HG03045 (cell line): ENCODE measurements around the gene MSI2.

Source experiments
- ATAC-seq: cut with Tn5 transposase; IDR thresholded peaks from one replicate; pipeline ENCODE4 v1.9.1; 2021; ENCODE audit warnings: mild to moderate bottlenecking, moderate library complexity; ENCODE audit not compliant: unreplicated experiment

The MSI2 gene

DNA sequence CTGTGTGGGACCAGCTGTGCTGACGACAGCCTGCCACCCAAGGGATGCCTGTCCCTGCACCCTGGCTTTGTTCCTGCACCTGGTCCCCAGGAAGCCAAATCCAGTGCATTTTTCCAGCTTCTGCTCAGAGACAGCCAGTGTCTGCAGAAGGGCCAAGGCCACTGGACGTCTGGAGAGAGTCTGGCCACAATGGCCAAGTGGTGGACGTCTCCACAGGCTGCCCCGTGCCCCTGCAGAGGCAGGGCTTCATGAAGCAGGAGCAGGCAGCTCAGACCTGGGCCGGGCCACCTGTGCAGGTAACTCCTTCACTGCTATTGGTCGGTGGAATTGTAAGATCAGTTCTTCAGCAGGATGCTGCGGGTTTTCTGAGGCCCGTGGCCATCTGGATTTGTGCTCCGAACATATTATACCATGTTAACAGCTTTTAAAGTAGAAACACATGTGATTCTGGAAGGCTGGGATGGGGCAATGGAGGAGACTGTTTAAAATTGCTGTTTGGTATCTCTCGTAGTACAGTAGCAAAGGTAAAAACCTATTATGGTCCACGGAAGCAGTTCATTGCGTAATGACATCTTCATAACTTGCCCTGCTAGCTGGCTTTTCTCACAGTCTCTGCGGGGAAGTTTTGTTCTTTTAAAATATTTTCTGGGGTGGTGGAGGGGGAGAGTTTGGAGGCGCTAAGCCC is 303.5 kb downstream of the MSI2 start:
- ATAC-seq = no peak

DNA sequence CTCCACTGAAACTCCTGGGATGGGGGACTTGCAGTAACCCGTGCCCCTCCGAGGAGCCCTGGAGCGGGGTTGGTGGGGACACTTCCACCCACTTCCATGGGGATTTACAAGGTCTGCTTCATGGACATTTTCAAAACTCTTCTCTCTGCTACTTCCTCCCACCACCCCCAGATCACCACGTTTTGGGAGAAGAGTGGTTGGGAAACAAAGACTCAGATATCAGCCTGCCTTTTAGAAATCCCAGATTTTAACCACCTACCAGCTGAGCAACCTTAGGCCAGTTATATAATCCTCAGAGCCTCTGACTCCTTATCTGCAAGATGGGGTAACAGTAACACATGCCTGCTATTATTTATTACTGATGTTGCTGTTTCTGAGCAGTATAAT is 304.0 kb downstream of the MSI2 start:
- ATAC-seq = no peak

DNA sequence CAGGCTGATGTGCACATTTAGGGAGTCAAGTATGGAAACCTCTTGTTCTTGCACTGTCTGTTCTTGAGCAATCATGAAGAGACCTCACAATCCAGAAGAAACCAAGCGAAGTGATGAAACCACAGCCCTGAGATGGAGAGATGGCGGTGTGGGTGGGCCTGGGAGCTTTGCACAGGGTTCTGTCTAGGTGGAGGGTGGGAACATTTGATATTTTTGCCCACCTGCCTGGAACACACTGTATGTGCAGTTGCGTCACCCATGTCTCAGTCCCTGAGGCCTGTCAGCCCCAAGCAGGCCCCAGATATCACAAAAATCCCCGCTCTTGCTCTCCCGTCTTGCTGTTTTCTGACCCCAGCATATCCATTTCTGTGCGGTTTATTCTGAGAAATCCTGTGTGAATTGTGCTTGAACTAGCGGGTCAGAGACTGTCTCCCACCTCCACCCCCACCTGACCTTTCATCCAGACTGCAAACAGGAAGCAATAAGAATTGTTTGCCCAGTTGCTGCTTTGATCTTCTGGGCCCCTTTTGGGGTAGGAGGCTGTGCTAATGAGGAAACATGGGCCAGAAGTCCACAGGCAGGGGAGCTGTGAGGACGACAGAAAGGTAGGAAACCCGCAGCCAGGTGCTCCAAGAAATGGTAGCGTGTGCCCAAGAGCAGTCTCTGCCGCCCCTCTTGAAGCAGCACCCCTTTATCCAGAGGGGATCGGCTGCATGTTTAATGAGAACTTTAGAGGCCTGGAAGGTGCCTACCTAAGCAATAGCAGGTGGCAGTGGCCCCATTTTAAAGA is 304.9 kb downstream of the MSI2 start:
- ATAC-seq = no peak

DNA sequence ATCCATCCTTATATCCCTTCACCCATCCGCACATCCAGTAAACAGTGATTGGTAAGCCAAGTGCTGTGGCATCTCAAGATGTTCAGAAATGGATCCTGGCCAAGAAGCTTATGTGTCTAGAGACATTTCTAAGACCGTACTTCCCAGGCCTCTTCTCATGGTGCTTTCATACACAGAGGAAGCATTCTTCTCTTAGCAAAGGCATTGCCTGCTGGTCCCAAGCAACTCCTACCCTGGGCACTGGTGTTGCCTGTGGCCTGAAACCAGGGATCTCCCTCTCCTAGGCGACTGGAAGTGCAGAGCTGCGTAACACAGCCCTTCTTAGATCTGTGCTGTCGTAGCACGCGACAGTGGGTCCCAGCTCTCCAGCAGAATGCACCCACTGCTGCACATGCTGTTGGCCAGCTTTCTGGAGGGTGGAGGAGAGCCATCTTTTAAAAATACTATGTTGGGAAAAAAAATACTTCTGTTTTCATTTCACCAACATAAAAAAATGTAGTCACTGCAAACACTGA is 305.9 kb downstream of the MSI2 start:
- no peak for ATAC-seq

DNA sequence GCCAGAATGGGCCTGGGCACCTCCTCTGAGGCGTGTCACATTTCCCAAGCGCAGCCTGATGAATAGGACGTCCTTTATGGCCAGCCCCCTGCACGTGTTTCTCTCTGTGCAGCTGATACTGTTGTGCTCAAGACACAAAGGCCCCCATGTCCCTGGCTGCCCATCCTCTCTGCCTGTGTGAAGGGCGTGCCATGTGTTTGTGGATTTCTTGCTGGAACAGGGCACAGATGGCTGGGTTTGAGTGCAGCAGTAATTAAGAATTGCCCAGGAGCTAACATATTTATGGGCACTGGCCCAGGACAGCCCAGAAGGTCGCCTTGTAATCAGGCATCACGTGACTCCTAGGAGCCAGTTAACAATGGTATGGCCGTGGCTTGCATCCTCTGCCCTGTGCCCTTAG is 307.6 kb downstream of the MSI2 start:
- ATAC-seq = no peak

DNA sequence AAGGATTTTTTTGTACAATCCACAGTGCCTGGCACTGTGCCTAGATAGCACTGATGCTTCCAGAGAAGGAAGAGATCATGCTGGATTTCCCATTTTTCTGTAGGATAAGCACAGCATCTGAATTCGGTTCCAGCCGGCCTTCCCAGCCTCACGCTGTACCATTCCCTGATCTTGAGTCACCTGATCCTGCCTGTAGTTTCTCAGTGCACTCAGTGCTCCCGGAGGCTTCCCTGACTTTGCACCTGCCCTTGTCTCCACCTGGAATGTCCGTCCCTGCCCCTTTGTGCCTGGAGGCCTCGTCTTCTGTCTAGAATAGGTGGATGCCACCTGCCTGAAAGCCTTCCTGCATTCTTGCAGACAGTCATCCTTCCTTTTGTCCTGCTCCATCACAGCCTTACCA is 308.9 kb downstream of the MSI2 start:
- no peak for ATAC-seq

DNA sequence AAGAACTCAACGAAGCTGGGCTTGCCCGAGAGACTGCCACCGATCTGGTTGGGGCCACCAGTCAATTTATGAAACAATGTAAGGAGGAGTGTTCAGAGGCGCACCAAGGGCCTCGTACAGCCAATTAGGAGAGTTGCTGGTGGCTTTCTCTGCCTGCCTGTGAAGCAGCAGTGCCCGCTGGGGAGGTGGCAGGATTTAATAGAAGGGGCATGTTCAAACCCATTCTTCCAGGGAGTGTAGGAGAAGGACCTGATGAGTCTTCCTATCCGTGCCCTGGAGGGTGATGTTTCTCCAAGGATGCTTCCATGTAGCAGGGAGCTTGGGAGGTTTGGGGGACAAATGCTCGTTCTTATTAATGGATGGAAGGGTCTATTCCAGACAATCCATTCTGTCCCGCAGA is 310.4 kb downstream of the MSI2 start:
- ATAC-seq = no peak

DNA sequence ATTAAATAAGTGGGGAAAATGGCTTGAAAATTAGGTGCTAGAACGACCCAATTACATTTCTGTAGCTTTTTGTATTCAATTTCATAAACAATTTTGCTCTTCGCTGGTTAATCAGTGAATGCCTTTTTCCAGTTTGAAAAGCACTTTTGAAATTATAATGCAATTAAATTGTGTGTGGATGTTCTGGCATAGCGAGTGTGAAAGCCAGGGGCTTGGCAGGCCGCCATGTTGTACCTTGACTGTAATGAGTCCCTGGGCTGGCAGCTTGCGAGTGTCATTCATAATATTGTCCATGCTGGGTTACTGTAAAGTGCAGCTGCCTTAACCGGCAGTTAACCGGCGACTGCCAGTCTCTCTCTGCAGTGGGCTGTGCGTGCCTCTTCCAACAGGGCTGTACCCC is 310.9 kb downstream of the MSI2 start:
- no peak for ATAC-seq

DNA sequence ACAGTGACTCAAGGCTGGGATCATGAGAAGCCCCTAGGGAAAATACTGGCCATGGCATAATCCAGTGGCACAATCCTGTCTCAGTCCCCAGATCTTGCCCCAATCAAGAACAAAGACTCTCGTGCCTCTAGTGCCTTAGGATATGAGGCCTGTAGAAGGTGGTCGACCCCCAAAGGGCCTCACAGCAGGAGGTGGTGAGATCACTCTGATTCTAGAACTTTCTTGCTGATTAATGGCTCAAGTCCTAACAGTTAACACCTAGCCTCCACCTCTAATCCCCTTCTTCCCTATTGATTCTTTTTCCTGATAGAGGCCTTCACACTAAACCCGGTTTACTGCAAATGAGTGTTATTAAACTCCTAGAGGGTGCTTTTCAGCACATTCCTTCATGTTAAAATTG is 312.0 kb downstream of the MSI2 start:
- no peak for ATAC-seq

DNA sequence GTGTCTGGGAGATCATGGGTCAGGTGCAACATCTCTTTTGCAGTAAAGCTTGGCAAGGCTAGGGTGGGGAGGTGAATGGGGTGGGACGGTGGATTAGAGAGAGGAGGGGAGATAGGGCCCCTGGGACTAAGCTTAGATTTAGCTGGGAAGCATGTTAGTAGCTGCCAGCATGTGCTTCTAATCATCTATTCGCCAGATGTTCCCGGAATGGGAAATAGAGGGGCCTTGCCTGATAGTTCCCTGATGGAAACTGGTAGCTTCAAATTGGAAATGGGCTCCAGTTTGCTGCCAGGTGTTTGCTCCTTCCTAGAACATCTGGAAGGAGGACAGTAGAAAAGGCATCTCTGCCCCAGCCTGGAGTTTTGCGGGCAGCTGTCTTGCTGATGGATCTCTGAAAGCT is 312.7 kb downstream of the MSI2 start:
- no peak for ATAC-seq

DNA sequence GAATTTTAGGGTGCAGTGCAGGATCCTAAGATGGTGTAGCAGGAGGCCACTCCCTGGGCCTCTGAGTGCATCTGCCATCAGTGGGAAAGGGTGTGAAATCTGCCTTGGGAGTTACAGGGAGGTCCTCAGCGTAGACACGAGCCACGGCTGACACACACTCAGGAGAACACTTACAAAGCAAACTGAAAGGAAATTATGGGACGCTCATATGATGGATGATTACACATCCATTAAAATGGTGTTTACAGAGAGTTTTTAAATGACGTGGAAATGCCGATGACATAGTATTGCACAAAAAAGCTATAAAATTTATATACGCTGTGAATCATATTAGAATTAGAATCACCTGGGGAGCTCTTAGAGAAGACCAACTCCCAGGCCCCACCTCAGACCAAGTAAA is 313.5 kb downstream of the MSI2 start:
- ATAC-seq = no peak

DNA sequence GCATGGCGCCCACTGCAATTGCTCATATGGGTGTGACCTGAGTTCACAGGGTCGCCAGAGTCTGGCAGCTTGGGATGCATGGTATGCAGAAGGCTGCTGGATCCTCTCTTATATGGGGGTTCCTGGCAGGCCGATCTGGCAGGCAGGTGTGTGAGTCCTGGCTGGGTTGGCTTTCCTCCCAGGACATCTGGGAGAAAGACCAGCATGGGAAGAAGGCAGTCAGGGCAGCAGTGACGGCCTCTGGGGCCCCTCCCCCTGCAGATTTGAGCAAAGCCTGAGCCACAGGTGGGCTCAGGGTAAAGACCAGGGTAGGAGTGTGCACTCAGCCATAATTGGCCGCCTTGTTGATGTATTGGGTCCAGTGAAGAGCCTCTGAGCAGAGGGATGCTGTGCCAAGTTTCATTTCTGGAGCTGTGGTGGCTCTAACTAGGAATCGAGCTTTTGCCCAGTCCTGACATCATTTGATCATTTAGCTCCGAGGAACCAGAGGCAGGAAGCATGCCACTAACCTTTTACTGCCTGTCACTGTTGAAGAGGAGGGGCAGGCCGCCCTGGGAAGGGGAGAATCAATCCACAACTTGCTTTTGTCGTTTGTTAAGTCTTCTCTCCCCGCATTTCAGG is 314.5 kb downstream of the MSI2 start:
- ATAC-seq = no peak

DNA sequence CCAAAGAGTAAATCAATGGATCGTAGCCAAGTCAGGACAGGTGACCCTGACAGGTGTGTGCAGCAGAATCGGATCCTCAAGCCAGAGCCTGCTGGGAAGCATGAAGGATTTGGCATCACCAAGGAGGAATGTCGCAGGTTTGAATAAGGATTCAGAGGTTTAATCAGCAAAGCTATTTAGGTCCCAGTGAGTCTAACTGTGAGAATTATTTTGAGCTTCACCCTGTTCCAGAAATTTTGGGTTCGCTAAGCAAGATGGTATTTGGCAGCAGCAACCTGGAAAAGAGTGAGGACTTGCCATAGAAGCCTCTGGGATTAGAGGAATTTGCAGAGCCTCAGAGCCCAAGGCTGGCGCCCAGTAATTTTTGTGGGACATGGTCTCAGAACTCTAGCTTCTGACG is 315.7 kb downstream of the MSI2 start:
- no peak for ATAC-seq

DNA sequence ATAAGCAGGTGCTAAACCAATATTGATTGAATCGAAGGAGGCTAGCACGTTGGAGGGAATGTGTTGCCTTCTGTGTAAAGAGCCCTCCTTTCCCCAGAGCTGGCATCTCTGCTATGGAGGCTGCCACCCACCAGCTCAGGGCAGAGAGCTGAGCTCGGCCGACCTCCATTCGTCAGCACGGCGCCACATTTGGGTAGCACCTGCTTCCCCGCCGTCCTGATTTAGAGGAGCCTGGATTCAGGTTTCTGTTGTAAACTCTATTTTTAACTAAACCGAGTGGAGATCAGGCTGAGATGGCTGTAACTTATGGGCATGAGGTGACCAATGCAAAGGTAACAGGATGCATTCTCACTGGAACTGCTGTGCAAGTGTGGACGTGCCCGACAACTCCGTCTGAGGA is 316.3 kb downstream of the MSI2 start:
- no peak for ATAC-seq

DNA sequence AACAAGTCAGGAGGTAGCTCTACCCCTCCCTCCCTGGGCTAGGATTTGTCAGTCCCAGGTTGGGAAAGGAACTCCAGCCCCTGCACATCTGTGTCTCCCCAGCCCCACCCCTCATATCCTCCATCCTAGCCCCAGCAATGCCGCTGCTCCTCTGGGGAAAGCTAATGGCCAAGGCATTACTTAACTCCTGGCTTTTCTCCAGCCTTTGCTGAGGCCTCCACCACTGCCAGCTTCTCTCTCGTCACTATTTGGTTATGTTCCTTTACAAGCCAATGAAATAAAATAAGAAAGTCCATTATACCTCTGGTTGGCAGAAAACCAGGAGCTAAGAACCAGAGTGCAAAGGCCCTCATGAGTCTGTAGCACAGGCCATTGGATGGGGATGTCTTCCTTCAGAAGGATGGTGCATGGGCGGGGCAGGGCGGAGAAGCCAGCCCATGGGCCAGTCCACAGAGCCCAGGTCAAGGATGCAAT is 317.8 kb downstream of the MSI2 start:
- no peak for ATAC-seq

DNA sequence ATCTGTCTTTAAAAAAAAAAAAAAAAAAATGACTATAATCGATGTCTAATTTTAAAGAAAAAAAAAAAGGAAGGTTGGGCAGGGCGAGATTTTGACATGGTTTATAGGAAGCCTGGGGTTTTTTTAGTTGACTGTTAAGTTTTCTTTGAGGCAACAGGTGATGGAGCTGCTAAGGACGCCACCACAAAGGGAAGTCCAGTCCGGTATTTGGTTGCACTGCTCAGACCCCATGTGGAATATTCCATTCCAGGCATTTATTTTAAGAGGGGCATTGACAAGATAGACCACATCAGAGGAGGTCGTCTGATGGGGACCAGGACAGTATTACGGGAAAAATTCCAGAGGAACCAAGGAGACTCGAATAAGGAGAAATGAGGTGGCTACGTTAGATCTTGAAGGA is 320.4 kb downstream of the MSI2 start:
- ATAC-seq = no peak

DNA sequence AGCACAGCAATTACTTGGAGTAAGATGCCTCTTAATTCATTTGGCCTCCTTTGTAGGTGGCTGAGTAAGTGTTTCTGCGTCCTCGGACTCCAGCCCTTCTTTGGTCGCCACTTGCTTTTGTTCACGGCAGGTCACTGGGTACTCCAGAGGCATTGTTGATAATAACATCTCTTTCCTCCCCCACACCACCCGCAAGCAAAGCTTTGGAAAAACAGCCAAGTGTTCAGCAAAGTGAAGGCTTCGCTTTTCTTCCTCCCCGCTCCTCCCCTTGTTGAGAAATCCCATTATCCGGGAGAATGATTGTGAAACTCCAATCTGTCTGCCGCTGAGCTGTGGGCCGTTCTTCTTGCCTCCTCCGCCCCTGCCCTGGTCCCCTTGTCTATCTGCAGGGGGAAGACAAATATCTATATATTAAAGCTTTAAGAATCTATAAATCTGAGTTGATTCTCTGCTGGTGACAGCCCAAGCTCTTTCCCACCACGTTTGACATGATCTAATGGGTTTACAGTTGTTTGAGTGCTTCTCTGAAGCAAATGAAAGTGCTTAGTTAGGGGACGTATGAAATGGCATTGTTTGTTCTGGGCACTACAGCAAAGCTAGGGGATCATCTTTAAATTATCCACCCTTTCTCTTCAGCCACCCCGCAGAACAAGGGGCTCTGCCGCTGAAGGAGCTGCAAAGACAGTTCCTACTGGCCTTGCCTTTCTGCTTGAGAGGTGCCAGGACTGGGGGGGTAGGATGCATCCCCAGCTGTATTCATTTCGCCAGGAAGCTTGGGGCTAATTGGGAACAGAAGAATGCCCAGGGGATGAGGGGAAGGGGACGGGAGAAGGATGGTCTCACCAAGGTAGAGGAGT is 321.7 kb downstream of the MSI2 start:
- no peak for ATAC-seq

DNA sequence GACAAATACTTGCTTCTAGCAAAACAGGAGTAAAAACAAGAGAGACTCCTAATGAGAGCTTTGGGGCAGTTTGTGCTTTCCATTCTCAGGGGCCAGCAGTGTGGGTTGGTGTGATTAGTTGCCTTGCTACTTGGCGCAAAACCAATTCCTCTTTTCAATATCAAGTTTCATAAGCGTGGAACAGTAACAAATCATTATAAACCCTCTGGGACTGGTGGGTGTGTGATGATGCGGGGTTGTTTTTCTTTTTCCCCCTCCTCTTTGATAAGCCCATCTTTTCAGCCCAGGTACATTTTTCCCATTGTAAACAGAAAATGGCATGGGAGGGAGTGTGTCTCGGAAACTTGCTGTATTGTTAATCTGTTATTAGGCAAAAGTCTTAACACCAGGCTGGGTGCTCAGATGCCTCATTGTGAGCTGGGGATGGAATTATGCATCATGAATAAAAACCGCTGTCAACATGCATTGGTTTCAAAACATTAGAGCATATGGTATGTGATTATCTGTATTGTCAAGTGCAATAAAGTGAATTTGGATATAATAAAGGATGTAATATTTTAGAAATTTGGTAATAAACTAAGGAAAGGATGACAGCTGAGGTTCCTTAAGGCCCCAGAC is 322.4 kb downstream of the MSI2 start:
- no peak for ATAC-seq

DNA sequence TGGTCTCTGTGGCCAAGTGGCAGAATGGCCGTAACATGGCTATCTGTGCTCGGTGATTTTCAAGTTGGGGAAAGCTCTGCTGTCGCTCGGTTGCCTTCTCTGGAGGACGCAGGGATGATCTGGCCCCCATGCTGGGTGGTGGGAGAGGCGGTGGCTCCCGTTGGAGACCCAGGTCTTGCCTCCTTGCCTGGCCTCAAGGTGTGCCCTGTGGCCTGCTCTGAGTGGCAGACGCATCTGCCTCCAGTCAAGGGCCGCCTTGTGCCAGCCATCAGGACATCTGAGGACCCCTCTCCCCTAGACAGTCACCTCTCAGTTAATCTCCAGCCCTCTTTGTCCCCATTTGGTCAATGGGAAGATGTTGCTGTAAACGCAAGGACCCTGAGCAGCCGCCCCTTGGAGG is 322.9 kb downstream of the MSI2 start:
- ATAC-seq = no peak

DNA sequence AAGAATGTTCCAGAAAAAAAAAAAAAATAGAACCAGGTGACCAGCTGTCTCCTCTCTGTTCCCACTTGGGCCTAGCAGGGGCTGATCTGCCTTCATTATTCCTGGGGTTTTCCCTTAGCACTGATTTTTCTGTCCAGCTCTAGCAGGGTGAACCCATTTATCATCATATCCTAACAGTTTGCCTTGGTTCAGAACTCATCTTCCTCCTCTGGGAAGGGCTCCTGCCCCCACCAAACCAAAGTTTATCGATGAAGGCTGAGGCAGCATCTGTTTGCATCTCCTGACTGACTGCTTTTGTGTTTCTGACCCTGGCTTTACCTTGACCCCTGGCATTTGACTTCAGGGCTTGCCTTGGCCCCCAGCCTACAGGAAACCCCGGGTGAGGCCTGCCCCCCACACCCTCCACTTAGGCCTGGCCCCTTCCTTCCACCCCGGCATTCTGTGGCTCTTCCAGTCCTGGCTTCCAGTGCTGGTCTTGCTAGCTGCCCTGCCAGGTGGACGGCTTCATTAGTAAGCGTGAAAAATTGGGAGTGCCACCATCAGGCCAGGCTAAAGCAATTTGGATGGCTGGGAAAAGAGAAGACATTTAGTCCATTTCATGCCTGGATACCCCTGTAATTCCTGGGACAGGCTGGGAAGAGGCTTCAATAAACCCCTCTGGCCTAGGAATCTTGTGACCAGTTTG is 323.9 kb downstream of the MSI2 start:
- ATAC-seq = no peak
